Stomach (tissue), 19 donors: ENCODE measurements around the gene FOXA1. TPM values are rescaled to one million over a fixed set of nuclear protein-coding genes. Genes with fewer than 3 reads are reported as not detected.
A peak's percentile ranks its signal among the peaks of the same experiment; 100 is the strongest.

ENCODE experiments used
- DNase-seq, 2 donors: peaks; one replicate each; pipeline versions ENCODE4 v3.0.0 to v3.0.0-alpha.2; 2013 to 2019
- H3K27ac ChIP-seq, 5 donors: fragments of 200-600 bp in 4 of 5; sonication (generic) in 4 of 5; one replicate each; pipeline ENCODE4 v1.5.1; 2013 to 2019; ENCODE audit warnings: mild to moderate bottlenecking in 1 of 5, moderate library complexity in 1 of 5
- H3K27me3 ChIP-seq, 3 donors: fragments of 200-600 bp; sonication (generic); one replicate each; pipeline ENCODE4 v1.5.1; 2017 to 2019; ENCODE audit warnings: mixed run types in 1 of 3
- H3K36me3 ChIP-seq, 4 donors: fragments of 200-600 bp; sonication (generic); 1 replicate in 3 of 4; 2 replicates in 1 of 4; pipeline ENCODE4 v1.5.1; 2016 to 2019
- H3K4me1 ChIP-seq, 4 donors: fragments of 200-600 bp; sonication (generic); one replicate each; pipeline ENCODE4 v1.5.1; 2016 to 2019
- H3K4me3 ChIP-seq, 4 donors: fragments of 200-600 bp; sonication (generic) in 3 of 4; one replicate each; pipeline ENCODE4 v1.5.1; 2016 to 2019; ENCODE audit warnings: mild to moderate bottlenecking in 1 of 4
- H3K9me3 ChIP-seq, 4 donors: fragments of 200-600 bp; sonication (generic); one replicate each; pipeline ENCODE4 v1.5.1; 2016 to 2019
- EP300 ChIP-seq: sonication (generic); formaldehyde crosslinking; IDR thresholded peaks from one replicate; pipeline ENCODE4 v1.6.1; 2017; ENCODE audit warnings: antibody characterized with exemption
- POLR2A ChIP-seq, 4 donors: fragments of 450-650 bp; IDR thresholded peaks; one replicate each; pipeline ENCODE4 v1.6.1; 2016; ENCODE audit warnings: antibody characterized with exemption in 4 of 4, control low read depth in 2 of 4, mild to moderate bottlenecking in 1 of 4, moderate library complexity in 1 of 4
- POLR2AphosphoS5 ChIP-seq, 3 donors: sonication (generic); formaldehyde crosslinking; IDR thresholded peaks; one replicate each; pipeline ENCODE4 v1.6.1; 2016; ENCODE audit warnings: antibody characterized with exemption in 3 of 3
- WGBS, 5 donors: extraction: QIAGEN DNeasy Blood & Tissue Kit in 3 of 5; methylation state at CpG; one replicate each; pipeline versions ENCODE4 v1.1.5 to v1.1.7; 2013 to 2018; 5-methylcytosine and 5-hydroxymethylcytosine counted together
- intact Hi-C: fragments of 100-400 bp; cut with DNase I; formaldehyde crosslinking; loops from one replicate; pipeline ENCODE4 v1.15.1; 2023; ENCODE audit warnings: low total_unique reads
- long read RNA-seq, 10 donors: transcript quantifications; one replicate each; lab custom pipeline, GENCODE V29; 2026
- polyA plus RNA-seq, 3 donors: library from polyadenylated mRNA; stranded (reverse); fragments of 200-250 nt; gene quantifications; one replicate each; pipeline ENCODE4 v1.2.3, GENCODE V29; 2013
- total RNA-seq, 5 donors: library from RNA; depleted of rRNA; stranded (reverse); fragments of >200 nt; gene quantifications; one replicate each; pipeline versions ENCODE4 v1.1.0 to v1.2.3, GENCODE V29; 2014 to 2016
- TF ChIP-seq, protein P1 (sequence below), 7 experiments: fragments of 450-650 bp in 4 of 7; fragments of 200-600 bp in 3 of 7; sonication (generic) in 3 of 7; IDR thresholded peaks; one replicate each; pipeline ENCODE4 v1.5.1; 2016 to 2019; ENCODE audit warnings: antibody characterized with exemption in 7 of 7, control low read depth in 2 of 7, mild to moderate bottlenecking in 1 of 7
- donor health status: healthy with polysubstance abuse.
- donor health status: Bipolar disorder and iron deficiency.
- donor health status: healthy.

FOXA1 gene
- total RNA-seq (100 to 1,000 TPM in 2 of 5 donors, 10 to 100 TPM in 2, under 1 TPM in 1; 0.58 to 147 (median 70.5) TPM), polyA plus RNA-seq (10 to 100 TPM; 17.4 to 29.4 (median 24.3) TPM)
- long read RNA-seq, donor 1, partial matches to known transcripts, result 0 of 4 reads
- long read RNA-seq, donor 1, other reads (novel, unspliced or antisense), result 0 of 4 reads
- long read RNA-seq, donor 2, transcript FOXA1-201 (2 exons, 2,862 nt), result major isoform, 5 of 6 reads
- long read RNA-seq, donor 2, partial matches to known transcripts, result 0 of 6 reads
- long read RNA-seq, donor 2, other reads (novel, unspliced or antisense), result 0 of 6 reads
- long read RNA-seq, donor 3, transcript FOXA1-201 (2 exons, 2,862 nt), result major isoform, 15 of 15 reads
- long read RNA-seq, donor 3, partial matches to known transcripts, result 0 of 15 reads
- long read RNA-seq, donor 3, other reads (novel, unspliced or antisense), result 0 of 15 reads
- long read RNA-seq, donor 4, result 0 reads
- long read RNA-seq, donor 5, transcript FOXA1-201 (2 exons, 2,862 nt), result major isoform, 15 of 15 reads
- long read RNA-seq, donor 5, partial matches to known transcripts, result 0 of 15 reads
- long read RNA-seq, donor 5, other reads (novel, unspliced or antisense), result 0 of 15 reads
- long read RNA-seq, donor 6, transcript FOXA1-201 (2 exons, 2,862 nt), result major isoform, 29 of 29 reads
- long read RNA-seq, donor 6, partial matches to known transcripts, result 0 of 29 reads
- long read RNA-seq, donor 6, other reads (novel, unspliced or antisense), result 0 of 29 reads
- long read RNA-seq, donor 7, transcript FOXA1-201 (2 exons, 2,862 nt), result major isoform, 7 of 8 reads
- long read RNA-seq, donor 7, partial matches to known transcripts, result 0 of 8 reads
- long read RNA-seq, donor 7, other reads (novel, unspliced or antisense), result 0 of 8 reads
- long read RNA-seq, donor 8, transcript FOXA1-201 (2 exons, 2,862 nt), result major isoform, 15 of 15 reads
- long read RNA-seq, donor 8, partial matches to known transcripts, result 0 of 15 reads
- long read RNA-seq, donor 8, other reads (novel, unspliced or antisense), result 0 of 15 reads
- long read RNA-seq, donor 9, transcript FOXA1-201 (2 exons, 2,862 nt), result major isoform, 8 of 16 reads
- long read RNA-seq, donor 9, partial matches to known transcripts, result 7 of 16 reads
- long read RNA-seq, donor 9, other reads (novel, unspliced or antisense), result 0 of 16 reads
- long read RNA-seq, donor 10, transcript FOXA1-201 (2 exons, 2,862 nt), result major isoform, 5 of 5 reads
- long read RNA-seq, donor 10, partial matches to known transcripts, result 0 of 5 reads
- long read RNA-seq, donor 10, other reads (novel, unspliced or antisense), result 0 of 5 reads

DNA sequence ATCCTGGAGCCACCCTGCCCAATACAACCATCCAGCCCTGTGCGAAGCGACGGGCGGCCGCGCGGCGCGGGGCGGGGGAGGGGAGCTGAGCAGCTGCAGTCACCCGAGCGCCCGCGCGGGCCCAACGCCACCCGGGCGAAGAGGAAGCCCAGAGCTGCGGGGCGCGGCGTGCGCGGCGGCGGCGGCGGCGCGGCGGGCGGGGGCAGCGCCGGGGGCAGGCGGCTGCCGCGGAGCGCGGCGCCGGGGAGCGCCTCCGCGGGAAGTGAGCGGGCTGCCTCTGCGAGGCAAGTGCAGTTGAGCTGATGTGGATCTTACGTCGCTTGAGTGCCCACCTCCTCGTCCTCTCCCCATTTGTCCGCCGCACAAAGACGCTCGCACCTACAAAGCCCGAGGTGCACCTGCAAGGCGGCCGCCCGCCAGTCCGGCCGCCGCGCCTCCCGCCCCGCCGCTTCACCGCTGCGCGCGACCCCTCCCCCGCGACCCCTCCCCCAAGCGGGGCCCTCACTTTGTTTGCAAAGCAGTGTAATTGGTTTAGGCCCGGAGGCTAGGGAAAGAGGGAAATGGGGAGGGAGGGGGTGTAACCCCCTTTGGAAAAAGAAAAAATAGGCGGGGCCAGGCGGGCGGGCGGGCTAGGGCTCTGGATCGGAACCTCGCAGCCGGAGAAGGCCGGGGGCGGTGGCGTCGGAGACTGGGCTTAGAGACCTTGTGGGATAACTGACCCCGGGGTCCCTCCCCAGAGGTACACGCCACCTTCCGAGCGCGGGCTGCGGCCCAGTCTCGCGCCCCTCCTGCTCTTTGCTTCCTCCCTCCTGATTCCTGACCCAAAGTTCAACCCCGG, at the start of gene FOXA1, which contains the start of gene TTC6:
FOXA1 (minus strand) TSS at position 279 of the 838 bp plus-strand sequence; CDS start at position 2, 277 bp downstream.
TTC6 (plus strand) TSS at position 659 of the 838 bp plus-strand sequence. CDS start 26,436 bp downstream, outside the sequence.
- Histone ChIP-seq H3K9me3 (no peaks in the 10 kb centered on the region), H3K27me3 (peaks cover 33 to 99% (median 87%) of the 10 kb centered on the region in 3 donors), H3K36me3 (peaks cover 0 to 4% (median 2%) of the 10 kb centered on the region in 4 donors), H3K4me1 (peaks cover 32 to 63% (median 48%) of the 10 kb centered on the region in 4 donors), H3K27ac (peak within 1 kb of the TSS; percentile 86 to 95 (median 92)), H3K4me3 (peak within 1 kb of the TSS; percentile 47 to 67 (median 58))
- 1 to 8% (median 2%) methylated on average over 34 to 92 of the region's 92 CpGs for WGBS, 5 donors
- intact Hi-C loops, result no loop called here
- TF ChIP-seq, protein P1, sequence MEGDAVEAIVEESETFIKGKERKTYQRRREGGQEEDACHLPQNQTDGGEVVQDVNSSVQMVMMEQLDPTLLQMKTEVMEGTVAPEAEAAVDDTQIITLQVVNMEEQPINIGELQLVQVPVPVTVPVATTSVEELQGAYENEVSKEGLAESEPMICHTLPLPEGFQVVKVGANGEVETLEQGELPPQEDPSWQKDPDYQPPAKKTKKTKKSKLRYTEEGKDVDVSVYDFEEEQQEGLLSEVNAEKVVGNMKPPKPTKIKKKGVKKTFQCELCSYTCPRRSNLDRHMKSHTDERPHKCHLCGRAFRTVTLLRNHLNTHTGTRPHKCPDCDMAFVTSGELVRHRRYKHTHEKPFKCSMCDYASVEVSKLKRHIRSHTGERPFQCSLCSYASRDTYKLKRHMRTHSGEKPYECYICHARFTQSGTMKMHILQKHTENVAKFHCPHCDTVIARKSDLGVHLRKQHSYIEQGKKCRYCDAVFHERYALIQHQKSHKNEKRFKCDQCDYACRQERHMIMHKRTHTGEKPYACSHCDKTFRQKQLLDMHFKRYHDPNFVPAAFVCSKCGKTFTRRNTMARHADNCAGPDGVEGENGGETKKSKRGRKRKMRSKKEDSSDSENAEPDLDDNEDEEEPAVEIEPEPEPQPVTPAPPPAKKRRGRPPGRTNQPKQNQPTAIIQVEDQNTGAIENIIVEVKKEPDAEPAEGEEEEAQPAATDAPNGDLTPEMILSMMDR (IDR thresholded peaks at IDR 0.05), result no peak
- peak in 2 of 3 donors; percentile 57 to 62 for TF ChIP-seq POLR2AphosphoS5 (IDR thresholded peaks at IDR 0.05)
- DNase-seq, result peak; percentile 83 to 90

DNA sequence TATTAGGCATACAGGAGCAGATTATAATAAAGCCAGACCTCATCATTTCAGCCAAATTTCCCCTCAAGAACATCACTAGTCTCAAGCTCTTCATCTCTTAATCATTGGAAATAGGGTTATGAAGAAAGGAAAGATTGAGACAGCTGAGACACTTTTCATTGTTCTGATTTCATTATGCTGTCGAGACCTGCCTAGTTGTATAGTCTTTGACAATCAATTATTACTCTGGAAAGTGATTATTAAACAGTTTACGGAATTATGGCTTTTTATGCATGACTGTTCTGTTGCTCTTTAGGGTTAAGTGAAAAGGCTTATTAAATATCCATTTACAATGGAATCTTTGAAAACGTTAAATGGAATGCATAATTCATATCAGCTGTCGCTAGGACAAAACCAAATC, 48.7 kb upstream of the FOXA1 start:
- H3K4me3 ChIP-seq, result no peak overlapping the region
- intact Hi-C loops, result no loop called here
- H3K27ac ChIP-seq, result no peak overlapping the region
- no peaks in the 10 kb centered on the region for H3K36me3 ChIP-seq
- WGBS, 5 donors, result 64 to 80% (median 70%) methylated on average over 4 of the region's 4 CpGs
- TF ChIP-seq EP300 (no peak), POLR2A (IDR thresholded peaks at IDR 0.05) (no peak), POLR2AphosphoS5 (IDR thresholded peaks at IDR 0.05) (no peak)
- TF ChIP-seq, protein P1 (IDR thresholded peaks at IDR 0.05), result no peak
- DNase-seq, result no peak
- no peaks in the 10 kb centered on the region for H3K27me3 ChIP-seq
- no peaks in the 10 kb centered on the region for H3K9me3 ChIP-seq
- H3K4me1 ChIP-seq, result no peaks in the 10 kb centered on the region

DNA sequence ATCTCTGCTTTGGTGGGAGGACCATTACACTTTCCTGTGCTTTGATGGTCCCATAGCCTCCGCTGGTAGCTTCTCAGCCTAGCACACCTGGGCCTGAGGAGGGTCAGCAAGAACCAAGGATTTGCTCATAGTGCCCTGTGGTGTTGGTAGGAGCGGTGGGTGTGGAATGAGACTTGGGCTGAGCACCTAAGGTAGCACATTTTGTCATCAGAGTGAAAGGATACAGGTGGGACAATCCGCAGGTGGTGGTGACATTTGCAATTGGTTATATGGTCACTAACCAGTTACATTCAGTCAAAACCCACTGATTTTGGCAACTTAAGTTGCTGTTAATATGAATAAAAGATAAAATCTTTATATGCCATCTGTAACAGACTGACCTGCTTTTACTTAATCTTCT, 47.1 kb upstream of the FOXA1 start:
- H3K27ac ChIP-seq, result no peak overlapping the region
- no peak overlapping the region for H3K4me3 ChIP-seq
- no peaks in the 10 kb centered on the region for H3K9me3 ChIP-seq
- H3K4me1 ChIP-seq, result no peaks in the 10 kb centered on the region
- H3K36me3 ChIP-seq, result no peaks in the 10 kb centered on the region
- no peak for TF ChIP-seq EP300
- TF ChIP-seq POLR2A (IDR thresholded peaks at IDR 0.05), result no peak
- TF ChIP-seq, protein P1 (IDR thresholded peaks at IDR 0.05), result no peak
- no peak for TF ChIP-seq POLR2AphosphoS5 (IDR thresholded peaks at IDR 0.05)
- 88 to 99% (median 94%) methylated on average over 3 of the region's 3 CpGs for WGBS, 5 donors
- H3K27me3 ChIP-seq, result no peaks in the 10 kb centered on the region
- DNase-seq, result no peak
- intact Hi-C loops, result no loop called here
